Measurements from ENCODE around the gene RGS11. TPM values are rescaled to one million over a fixed set of nuclear protein-coding genes. Genes with fewer than 3 reads are reported as not detected.
A peak's percentile ranks its signal among the peaks of the same experiment; 100 is the strongest.
"Not testable (repeated sequence)": the region's sequence is repeated elsewhere in the genome, so short reads cannot be mapped to it uniquely, and the experiment has no call there.

The RGS11 gene
- total RNA-seq, 4 donors from 2014 or later, result 0.88 to 4.8 (median 2.6) TPM

GRCh38 chr16:269061-269796, 6.5 kb downstream of the RGS11 start:
- no peak overlapping the region for H3K4me3 ChIP-seq
- WGBS, 2 donors, result 90% methylated on average over 2 of the region's 24 CpGs; no CpG with 5 or more reads in 1 of the 2 donors
- H3K36me3 ChIP-seq, result peaks cover 2 to 14% (median 3%) of the 10 kb centered on the region in 3 donors
- intact Hi-C loops (cut with DNase I), result no loop called here
- no peak for DNase-seq
- no peaks in the 10 kb centered on the region for H3K9me3 ChIP-seq
- H3K4me1 ChIP-seq, result peaks cover 0 to 38% (median 3%) of the 10 kb centered on the region in 3 donors
- H3K27ac ChIP-seq, result no peak overlapping the region
- peaks cover 0 to 23% (median 0%) of the 10 kb centered on the region in 4 donors for H3K27me3 ChIP-seq
- TF ChIP-seq POLR2A (IDR thresholded peaks at IDR 0.05), result no peak
- TF ChIP-seq CTCF (IDR thresholded peaks at IDR 0.05), result no peak

- no peak for DNase-seq
- H3K9me3 ChIP-seq, result no peaks in the 10 kb centered on the region
- intact Hi-C loops (cut with DNase I), result no loop called here
- TF ChIP-seq CTCF (IDR thresholded peaks at IDR 0.05) (no peak), POLR2A (IDR thresholded peaks at IDR 0.05) (no peak)
- peaks cover 9 to 22% (median 12%) of the 10 kb centered on the region in 3 donors for H3K36me3 ChIP-seq
- H3K27me3 ChIP-seq, result peaks cover 0 to 15% (median 0%) of the 10 kb centered on the region in 4 donors
- H3K4me1 ChIP-seq, result peaks cover 0 to 29% (median 3%) of the 10 kb centered on the region in 3 donors
- WGBS, 2 donors, result 37 to 64% methylated on average over 29 to 34 of the region's 40 CpGs
- H3K4me3 ChIP-seq, result no peak overlapping the region
- H3K27ac ChIP-seq, result peak overlapping the region in 2 of 4 donors; percentile 29 to 52
Observed at GRCh38 chr16:268141-269053, 7.3 kb downstream of the RGS11 start.

GRCh38 chr16:267562-267961, 8.2 kb downstream of the RGS11 start:
- H3K27ac ChIP-seq; H3K4me3 ChIP-seq; H3K9me3 ChIP-seq; DNase-seq; intact Hi-C loops (cut with DNase I); H3K27me3 ChIP-seq: not testable (repeated sequence)
- Histone ChIP-seq H3K4me1 (peaks cover 0 to 26% (median 3%) of the 10 kb centered on the region in 3 donors), H3K36me3 (peaks cover 14 to 31% (median 14%) of the 10 kb centered on the region in 3 donors)
- WGBS, 2 donors, result 87 to 88% methylated on average over 17 of the region's 17 CpGs

- Histone ChIP-seq H3K4me3 (no peak overlapping the region), H3K9me3 (no peaks in the 10 kb centered on the region), H3K4me1 (peaks cover 0 to 26% (median 3%) of the 10 kb centered on the region in 3 donors), H3K27ac (no peak overlapping the region), H3K36me3 (peaks cover 17 to 41% (median 18%) of the 10 kb centered on the region in 3 donors), H3K27me3 (peaks cover 0 to 3% (median 0%) of the 10 kb centered on the region in 4 donors)
- TF ChIP-seq CTCF (IDR thresholded peaks at IDR 0.05), result no peak
- no peak for TF ChIP-seq POLR2A (IDR thresholded peaks at IDR 0.05)
- intact Hi-C loops (cut with DNase I), result no loop called here
- 63 to 72% methylated on average over 7 to 13 of the region's 25 CpGs for whole genome bisulfite sequencing, 2 donors
- DNase-seq, result no peak
Observed at GRCh38 chr16:266258-267164, 9.2 kb downstream of the RGS11 start.

- Histone ChIP-seq H3K27ac (no peak overlapping the region), H3K4me1 (peaks cover 0 to 26% (median 3%) of the 10 kb centered on the region in 3 donors), H3K4me3 (no peak overlapping the region), H3K36me3 (peaks cover 17 to 49% (median 25%) of the 10 kb centered on the region in 3 donors), H3K27me3 (no peaks in the 10 kb centered on the region), H3K9me3 (no peaks in the 10 kb centered on the region)
- intact Hi-C loops (cut with DNase I), result no loop called here
- DNase-seq, result no peak
- TF ChIP-seq CTCF (IDR thresholded peaks at IDR 0.05) (no peak), POLR2A (IDR thresholded peaks at IDR 0.05) (no peak)
- WGBS, 2 donors, result 47 to 74% methylated on average over 2 to 4 of the region's 12 CpGs
Observed at GRCh38 chr16:265711-266110, 10.0 kb downstream of the RGS11 start.

All from esophagus squamous epithelium (tissue), 5 donors.